ENCODE measurements around the gene HSD11B1L. TPM values are rescaled to one million over a fixed set of nuclear protein-coding genes. Genes with fewer than 3 reads are reported as not detected.

The HSD11B1L gene
- total RNA-seq, 1 experiment from 2014 or later, result 6.0 TPM

GRCh38 chr19:5682107-5682482, 1.3 kb downstream of the HSD11B1L start:
- no peak overlapping the region for H3K4me3 ChIP-seq (ENCODE audit: low read depth in 2 of 2, low read length in 2 of 2)
- TF ChIP-seq POLR2AphosphoS5 (IDR thresholded peaks at IDR 0.05; ENCODE audit: low read depth, low read length) (no peak), TCF7L2 (IDR thresholded peaks at IDR 0.05; ENCODE audit: low read depth, low read length) (no peak), REST (IDR thresholded peaks at IDR 0.05; ENCODE audit: insufficient read depth in 1 of 2, low read depth in 2 of 2, low read length in 1 of 2) (no peak), CTCF (IDR thresholded peaks at IDR 0.05) (no peak), SIN3A (IDR thresholded peaks at IDR 0.05; ENCODE audit: borderline replicate concordance, insufficient read depth, low read depth, low read length) (no peak)
- H3K27me3 ChIP-seq (ENCODE audit: control insufficient read depth, insufficient read depth, low read length), result no peaks in the 10 kb centered on the region
- in situ Hi-C loops (cut with HindIII; ENCODE audit: low pct_unique_long_range_greater_than_20kb, low sequenced_read_pairs) (no loop called here), intact Hi-C loops (cut with micrococcal nuclease; ENCODE audit: unreplicated experiment) (no loop called here)
- peaks cover 5% of the 10 kb centered on the region; the same call in 1 of the 2 replicates for H3K36me3 ChIP-seq (ENCODE audit: control insufficient read depth, insufficient read depth, low read length)
- no peak overlapping the region for H3K27ac ChIP-seq (ENCODE audit: low read length)
- ATAC-seq (no peak), DNase-seq (ENCODE audit: low read depth, low spot score) (no peak)
- CTCF ChIA-PET, result no interaction called here
- POLR2A ChIA-PET, result no interaction called here
- H3K4me1 ChIP-seq (ENCODE audit: control insufficient read depth, insufficient read depth, low read length), result no peaks in the 10 kb centered on the region
- no peaks in the 10 kb centered on the region for H3K9me3 ChIP-seq (ENCODE audit: control insufficient read depth, insufficient read depth, low read depth, low read length)
- no TSS peak for BruUV-seq (replicated peaks)

- POLR2A ChIA-PET, result no interaction called here
- H3K4me1 ChIP-seq (ENCODE audit: control insufficient read depth, insufficient read depth, low read length), result no peaks in the 10 kb centered on the region
- peaks cover 5% of the 10 kb centered on the region; the same call in 1 of the 2 replicates for H3K36me3 ChIP-seq (ENCODE audit: control insufficient read depth, insufficient read depth, low read length)
- no TSS peak for BruUV-seq (replicated peaks)
- H3K4me3 ChIP-seq (ENCODE audit: low read depth in 2 of 2, low read length in 2 of 2), result no peak overlapping the region
- in situ Hi-C loops (cut with HindIII; ENCODE audit: low pct_unique_long_range_greater_than_20kb, low sequenced_read_pairs) (no loop called here), intact Hi-C loops (cut with micrococcal nuclease; ENCODE audit: unreplicated experiment) (no loop called here)
- no peak overlapping the region for H3K27ac ChIP-seq (ENCODE audit: low read length)
- no peak for TF ChIP-seq CTCF (IDR thresholded peaks at IDR 0.05)
- no peak for TF ChIP-seq REST (IDR thresholded peaks at IDR 0.05; ENCODE audit: insufficient read depth in 1 of 2, low read depth in 2 of 2, low read length in 1 of 2)
- TF ChIP-seq SIN3A (IDR thresholded peaks at IDR 0.05; ENCODE audit: borderline replicate concordance, insufficient read depth, low read depth, low read length), result no peak
- no peak for TF ChIP-seq TCF7L2 (IDR thresholded peaks at IDR 0.05; ENCODE audit: low read depth, low read length)
- no peak for TF ChIP-seq POLR2AphosphoS5 (IDR thresholded peaks at IDR 0.05; ENCODE audit: low read depth, low read length)
- H3K27me3 ChIP-seq (ENCODE audit: control insufficient read depth, insufficient read depth, low read length), result no peaks in the 10 kb centered on the region
- H3K9me3 ChIP-seq (ENCODE audit: control insufficient read depth, insufficient read depth, low read depth, low read length), result no peaks in the 10 kb centered on the region
- DNase-seq (ENCODE audit: low read depth, low spot score) (no peak), ATAC-seq (no peak)
- CTCF ChIA-PET, result no interaction called here
Measured at GRCh38 chr19:5683177-5683886, 2.5 kb downstream of the HSD11B1L start.
